ENCODE results near the gene SPTBN1. TPM values are rescaled to one million over a fixed set of nuclear protein-coding genes. Genes with fewer than 3 reads are reported as not detected.

SPTBN1 gene
- total RNA-seq, 1 experiment from 2014 or later: 110 TPM

GRCh38 chr2:54638774-54639187 lies 182.7 kb downstream of the SPTBN1 start:
- DNase-seq (ENCODE audit: low read depth): no peak
- in situ Hi-C loops (cut with HindIII; ENCODE audit: low pct_unique_long_range_greater_than_20kb, low sequenced_read_pairs): no loop called here

GRCh38 chr2:54639609-54640008 lies 183.5 kb downstream of the SPTBN1 start:
- peak; percentile 46 for DNase-seq (ENCODE audit: low read depth)
- in situ Hi-C loops (cut with HindIII; ENCODE audit: low pct_unique_long_range_greater_than_20kb, low sequenced_read_pairs): no loop called here

GRCh38 chr2:54640834-54641540 lies 184.9 kb downstream of the SPTBN1 start:
- no peak for DNase-seq (ENCODE audit: low read depth)
- in situ Hi-C loops (cut with HindIII; ENCODE audit: low pct_unique_long_range_greater_than_20kb, low sequenced_read_pairs): no loop called here

GRCh38 chr2:54641988-54642387 lies 185.9 kb downstream of the SPTBN1 start:
- DNase-seq (ENCODE audit: low read depth): no peak
- in situ Hi-C loops (cut with HindIII; ENCODE audit: low pct_unique_long_range_greater_than_20kb, low sequenced_read_pairs): no loop called here

- DNase-seq (ENCODE audit: low read depth): no peak
- in situ Hi-C loops (cut with HindIII; ENCODE audit: low pct_unique_long_range_greater_than_20kb, low sequenced_read_pairs): no loop called here
These were observed 186.7 kb downstream of the SPTBN1 start for GRCh38 chr2:54642677-54643430.

GRCh38 chr2:54644236-54644635 lies 188.1 kb downstream of the SPTBN1 start:
- in situ Hi-C loops (cut with HindIII; ENCODE audit: low pct_unique_long_range_greater_than_20kb, low sequenced_read_pairs): no loop called here
- no peak for DNase-seq (ENCODE audit: low read depth)

- no peak for DNase-seq (ENCODE audit: low read depth)
- in situ Hi-C loops (cut with HindIII; ENCODE audit: low pct_unique_long_range_greater_than_20kb, low sequenced_read_pairs): no loop called here
These were observed 190.2 kb downstream of the SPTBN1 start for GRCh38 chr2:54646170-54646927.

GRCh38 chr2:54648256-54648655 lies 192.1 kb downstream of the SPTBN1 start:
- in situ Hi-C loops (cut with HindIII; ENCODE audit: low pct_unique_long_range_greater_than_20kb, low sequenced_read_pairs): no loop called here
- DNase-seq (ENCODE audit: low read depth): no peak

- no peak for DNase-seq (ENCODE audit: low read depth)
- in situ Hi-C loops (cut with HindIII; ENCODE audit: low pct_unique_long_range_greater_than_20kb, low sequenced_read_pairs): no loop called here
These were observed 193.1 kb downstream of the SPTBN1 start for GRCh38 chr2:54649191-54649590.

- in situ Hi-C loops (cut with HindIII; ENCODE audit: low pct_unique_long_range_greater_than_20kb, low sequenced_read_pairs): no loop called here
- DNase-seq (ENCODE audit: low read depth): no peak
These were observed 193.5 kb downstream of the SPTBN1 start for GRCh38 chr2:54649633-54650032.

- no peak for DNase-seq (ENCODE audit: low read depth)
- in situ Hi-C loops (cut with HindIII; ENCODE audit: low pct_unique_long_range_greater_than_20kb, low sequenced_read_pairs): no loop called here
These were observed 194.5 kb downstream of the SPTBN1 start for GRCh38 chr2:54650612-54651011.

GRCh38 chr2:54651291-54651690 lies 195.2 kb downstream of the SPTBN1 start:
- in situ Hi-C loops (cut with HindIII; ENCODE audit: low pct_unique_long_range_greater_than_20kb, low sequenced_read_pairs): no loop called here

GRCh38 chr2:54652540-54652939 lies 196.4 kb downstream of the SPTBN1 start:
- DNase-seq (ENCODE audit: low read depth): peak; percentile 28
- in situ Hi-C loops (cut with HindIII; ENCODE audit: low pct_unique_long_range_greater_than_20kb, low sequenced_read_pairs): no loop called here

More at GRCh38 chr2:54651291-54651690, 195.2 kb downstream of the SPTBN1 start:
- no peak for DNase-seq (ENCODE audit: low read depth)

GRCh38 chr2:54653572-54654204 lies 197.6 kb downstream of the SPTBN1 start:
- DNase-seq (ENCODE audit: low read depth): no peak
- in situ Hi-C loops (cut with HindIII; ENCODE audit: low pct_unique_long_range_greater_than_20kb, low sequenced_read_pairs): no loop called here

- DNase-seq (ENCODE audit: low read depth): no peak
- in situ Hi-C loops (cut with HindIII; ENCODE audit: low pct_unique_long_range_greater_than_20kb, low sequenced_read_pairs): no loop called here
These were observed 199.1 kb downstream of the SPTBN1 start for GRCh38 chr2:54655046-54655809.

- in situ Hi-C loops (cut with HindIII; ENCODE audit: low pct_unique_long_range_greater_than_20kb, low sequenced_read_pairs): no loop called here
- no peak for DNase-seq (ENCODE audit: low read depth)
These were observed 200.7 kb downstream of the SPTBN1 start for GRCh38 chr2:54656863-54657262.

- DNase-seq (ENCODE audit: low read depth): no peak
- in situ Hi-C loops (cut with HindIII; ENCODE audit: low pct_unique_long_range_greater_than_20kb, low sequenced_read_pairs): no loop called here
These were observed 201.5 kb downstream of the SPTBN1 start for GRCh38 chr2:54657664-54658083.

GRCh38 chr2:54658564-54659071 lies 202.5 kb downstream of the SPTBN1 start:
- in situ Hi-C loops (cut with HindIII; ENCODE audit: low pct_unique_long_range_greater_than_20kb, low sequenced_read_pairs): no loop called here
- no peak for DNase-seq (ENCODE audit: low read depth)
